Ammon's horn (tissue), 1 donor: ENCODE measurements around the gene KIAA1217.

Source experiments
- DNase-seq: peaks from one replicate; pipeline ENCODE4 v3.0.0-alpha.2; 2016; ENCODE audit warnings: low spot score

Gene KIAA1217, protein sequence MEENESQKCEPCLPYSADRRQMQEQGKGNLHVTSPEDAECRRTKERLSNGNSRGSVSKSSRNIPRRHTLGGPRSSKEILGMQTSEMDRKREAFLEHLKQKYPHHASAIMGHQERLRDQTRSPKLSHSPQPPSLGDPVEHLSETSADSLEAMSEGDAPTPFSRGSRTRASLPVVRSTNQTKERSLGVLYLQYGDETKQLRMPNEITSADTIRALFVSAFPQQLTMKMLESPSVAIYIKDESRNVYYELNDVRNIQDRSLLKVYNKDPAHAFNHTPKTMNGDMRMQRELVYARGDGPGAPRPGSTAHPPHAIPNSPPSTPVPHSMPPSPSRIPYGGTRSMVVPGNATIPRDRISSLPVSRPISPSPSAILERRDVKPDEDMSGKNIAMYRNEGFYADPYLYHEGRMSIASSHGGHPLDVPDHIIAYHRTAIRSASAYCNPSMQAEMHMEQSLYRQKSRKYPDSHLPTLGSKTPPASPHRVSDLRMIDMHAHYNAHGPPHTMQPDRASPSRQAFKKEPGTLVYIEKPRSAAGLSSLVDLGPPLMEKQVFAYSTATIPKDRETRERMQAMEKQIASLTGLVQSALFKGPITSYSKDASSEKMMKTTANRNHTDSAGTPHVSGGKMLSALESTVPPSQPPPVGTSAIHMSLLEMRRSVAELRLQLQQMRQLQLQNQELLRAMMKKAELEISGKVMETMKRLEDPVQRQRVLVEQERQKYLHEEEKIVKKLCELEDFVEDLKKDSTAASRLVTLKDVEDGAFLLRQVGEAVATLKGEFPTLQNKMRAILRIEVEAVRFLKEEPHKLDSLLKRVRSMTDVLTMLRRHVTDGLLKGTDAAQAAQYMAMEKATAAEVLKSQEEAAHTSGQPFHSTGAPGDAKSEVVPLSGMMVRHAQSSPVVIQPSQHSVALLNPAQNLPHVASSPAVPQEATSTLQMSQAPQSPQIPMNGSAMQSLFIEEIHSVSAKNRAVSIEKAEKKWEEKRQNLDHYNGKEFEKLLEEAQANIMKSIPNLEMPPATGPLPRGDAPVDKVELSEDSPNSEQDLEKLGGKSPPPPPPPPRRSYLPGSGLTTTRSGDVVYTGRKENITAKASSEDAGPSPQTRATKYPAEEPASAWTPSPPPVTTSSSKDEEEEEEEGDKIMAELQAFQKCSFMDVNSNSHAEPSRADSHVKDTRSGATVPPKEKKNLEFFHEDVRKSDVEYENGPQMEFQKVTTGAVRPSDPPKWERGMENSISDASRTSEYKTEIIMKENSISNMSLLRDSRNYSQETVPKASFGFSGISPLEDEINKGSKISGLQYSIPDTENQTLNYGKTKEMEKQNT (N-terminal part only)

GRCh38 chr10:24208661-24209431, at the start of gene KIAA1217:
TSS of gene KIAA1217 (plus strand) at chr10:24209138. CDS start at chr10:24209194, 56 bp downstream.
- no peak for DNase-seq

DNA sequence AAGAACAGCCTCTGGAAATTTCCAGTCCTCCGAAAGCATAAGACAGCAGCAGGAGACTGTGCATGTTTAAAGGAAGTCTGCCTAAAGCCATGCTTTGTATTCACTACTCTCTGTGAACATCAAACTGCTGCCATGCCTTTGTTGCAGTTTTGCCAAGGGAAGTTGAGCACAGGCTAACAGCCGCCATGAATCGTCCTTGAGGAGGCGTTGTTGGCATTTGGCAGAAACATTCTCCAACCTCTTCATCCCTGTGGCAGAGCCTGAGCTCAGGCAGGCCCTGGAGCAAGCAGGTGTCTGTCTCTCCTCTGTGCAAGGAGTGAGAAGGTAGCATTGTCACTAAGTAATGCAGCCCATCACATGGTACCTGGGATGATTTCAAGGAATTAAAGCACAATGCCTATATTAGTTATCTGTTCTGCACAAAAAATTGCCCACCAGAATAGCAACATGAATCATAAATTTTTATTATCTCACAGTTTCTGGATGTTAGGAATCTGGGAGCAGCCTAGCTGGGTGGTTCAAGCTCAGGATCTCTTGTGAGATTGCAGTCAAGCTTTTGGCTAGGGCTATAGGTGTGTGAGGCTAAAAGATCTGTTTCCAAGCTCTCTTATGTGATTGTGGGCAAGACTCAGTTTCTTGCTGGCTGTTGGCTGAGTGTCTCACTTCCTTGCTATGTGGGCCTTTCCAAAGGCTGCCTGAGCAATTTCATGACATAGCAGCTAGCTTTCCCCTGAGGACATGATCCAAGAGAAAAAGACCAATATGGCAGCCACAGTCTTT, 46.5 kb upstream of the KIAA1217 start:
- DNase-seq = peak; percentile 57

GRCh38 chr10:24163485-24163884, 45.5 kb upstream of the KIAA1217 start:
- DNase-seq = no peak

- DNase-seq = no peak
Measured at GRCh38 chr10:24168258-24169170, 40.4 kb upstream of the KIAA1217 start.

DNA sequence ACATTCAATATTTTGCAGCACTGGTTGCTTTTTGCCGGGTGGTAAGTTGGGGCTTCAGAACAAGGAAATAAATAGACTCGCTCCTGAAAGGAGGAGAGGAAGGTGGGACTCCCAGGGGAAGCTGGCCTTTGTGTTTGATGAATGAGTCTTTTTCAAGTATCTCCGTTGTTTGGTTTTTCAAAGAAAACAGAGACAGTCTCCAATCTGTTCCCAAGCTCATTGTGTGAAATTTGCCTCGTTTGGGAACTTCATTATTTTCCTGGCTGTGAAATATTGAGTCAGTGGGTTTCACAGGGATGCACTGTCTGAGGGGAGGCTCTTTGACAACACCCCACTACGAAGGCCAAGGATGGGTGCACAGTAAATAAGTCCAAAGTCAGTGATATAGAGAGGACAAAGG, 38.7 kb upstream of the KIAA1217 start:
- DNase-seq = no peak

GRCh38 chr10:24172909-24173308, 36.0 kb upstream of the KIAA1217 start:
- DNase-seq = no peak

GRCh38 chr10:24174014-24174413, 34.9 kb upstream of the KIAA1217 start:
- no peak for DNase-seq

- DNase-seq = no peak
Measured at GRCh38 chr10:24176658-24177057, 32.3 kb upstream of the KIAA1217 start.

- DNase-seq = peak; percentile 23
Measured at GRCh38 chr10:24177636-24178035, 31.3 kb upstream of the KIAA1217 start.

DNA sequence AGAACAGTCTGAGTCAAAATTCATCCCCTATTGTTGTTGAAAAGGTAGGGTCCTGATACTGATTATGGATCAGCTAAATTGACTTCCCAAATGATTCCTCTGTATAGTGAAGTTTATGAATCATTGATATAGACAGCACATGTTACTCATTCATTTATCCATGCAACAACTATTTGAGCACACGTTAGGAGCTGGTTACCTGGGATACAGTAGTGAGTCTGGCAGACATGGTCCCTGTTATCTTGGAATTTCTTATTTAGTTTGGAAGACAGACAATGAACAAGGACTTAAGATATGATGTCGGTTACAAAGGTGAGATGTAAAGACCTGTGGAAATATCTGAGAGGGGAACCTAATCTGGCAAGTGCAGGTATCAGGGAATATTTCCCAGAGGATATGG, 28.0 kb upstream of the KIAA1217 start:
- no peak for DNase-seq

- no peak for DNase-seq
Measured at GRCh38 chr10:24184455-24184854, 24.5 kb upstream of the KIAA1217 start.

GRCh38 chr10:24193330-24193729, 15.6 kb upstream of the KIAA1217 start:
- DNase-seq = no peak

DNA sequence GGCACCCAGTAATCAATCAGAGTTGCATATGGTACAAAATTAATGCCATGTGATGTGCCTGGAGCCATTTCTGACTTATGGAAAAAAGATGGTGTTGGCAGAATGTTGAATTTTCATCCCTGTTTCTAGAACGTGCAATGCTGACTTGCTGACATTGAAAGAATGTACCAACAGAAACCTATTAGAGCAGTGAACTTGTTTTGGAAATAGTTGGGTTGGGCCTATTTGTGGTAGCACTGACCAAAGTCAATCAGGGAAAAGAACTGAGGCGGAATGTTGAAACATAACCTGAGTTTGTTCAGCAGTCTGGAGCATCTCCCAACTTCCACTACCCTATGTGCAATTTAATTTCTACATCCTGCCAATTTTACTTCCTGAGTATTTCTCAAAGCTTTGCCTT, 11.7 kb upstream of the KIAA1217 start:
- no peak for DNase-seq

DNA sequence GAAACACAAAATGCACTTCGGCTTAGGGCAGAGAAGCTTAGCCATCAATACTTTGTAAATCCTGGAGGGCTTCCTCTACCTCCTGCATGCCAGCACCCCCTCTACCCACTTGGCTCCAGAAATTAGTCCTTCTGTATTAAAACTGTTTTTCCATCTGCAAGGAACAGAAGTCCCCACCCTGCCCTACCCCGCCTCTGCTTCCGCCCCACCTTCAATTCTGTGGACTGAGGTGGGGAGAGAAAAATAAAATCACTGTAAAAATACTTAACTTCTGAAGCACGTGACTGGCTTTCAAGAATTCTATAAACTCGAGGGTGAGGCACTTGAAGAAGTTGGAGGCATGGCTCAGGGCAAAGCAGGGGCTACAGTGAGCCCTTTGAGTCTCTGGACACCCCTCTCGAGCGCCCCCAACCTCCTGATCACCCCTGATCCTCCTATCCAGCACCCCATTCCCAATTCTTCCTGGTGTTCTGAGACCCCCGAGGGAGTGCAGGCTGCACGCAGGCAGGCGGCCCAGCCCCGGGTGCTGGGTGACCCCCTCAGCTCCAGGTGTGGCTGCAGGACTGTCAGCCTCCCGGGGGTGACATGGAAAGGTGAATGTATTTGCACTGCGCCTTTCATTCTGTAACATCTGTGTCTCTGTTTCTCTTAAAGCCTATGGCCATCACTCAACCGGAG, 7.3 kb upstream of the KIAA1217 start:
- DNase-seq = no peak

DNA sequence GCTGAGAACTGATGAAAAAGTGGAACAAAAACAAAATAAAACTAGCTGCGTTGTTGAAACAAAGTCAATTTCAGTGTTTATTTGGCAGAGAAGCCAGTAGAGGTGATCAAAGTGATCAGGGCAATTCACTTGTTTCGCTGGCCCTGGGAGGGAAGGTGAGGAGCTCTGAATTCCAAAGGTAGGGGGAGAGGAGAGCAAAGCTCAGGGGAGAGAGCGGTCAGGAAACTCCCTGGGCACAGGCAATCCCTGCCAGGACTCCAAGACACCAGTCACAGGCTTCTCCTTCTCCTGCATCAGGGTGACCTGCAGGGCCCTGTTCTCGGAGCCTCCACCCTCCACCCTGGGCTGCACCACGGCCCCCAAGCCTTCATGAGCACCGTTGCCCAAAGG, 6.8 kb upstream of the KIAA1217 start:
- DNase-seq = no peak

DNA sequence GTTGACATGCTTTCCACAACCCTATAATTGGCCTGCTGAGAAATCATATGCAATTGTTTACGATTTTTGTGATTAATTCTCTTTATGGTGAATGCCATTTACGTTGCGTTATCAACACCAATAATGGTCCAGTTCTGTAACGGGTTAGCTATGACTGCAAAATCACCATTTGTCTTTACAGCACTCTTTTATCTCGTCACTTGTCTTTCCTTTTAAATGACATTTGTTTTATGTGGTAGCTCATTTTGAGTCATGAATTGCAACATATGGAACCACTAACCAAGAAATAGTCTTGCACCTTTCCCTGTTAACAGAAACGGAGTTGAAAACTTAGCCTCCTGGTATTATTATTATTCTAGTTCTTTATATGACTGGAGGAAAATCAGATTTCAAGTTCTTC, 3.1 kb upstream of the KIAA1217 start:
- no peak for DNase-seq

DNA sequence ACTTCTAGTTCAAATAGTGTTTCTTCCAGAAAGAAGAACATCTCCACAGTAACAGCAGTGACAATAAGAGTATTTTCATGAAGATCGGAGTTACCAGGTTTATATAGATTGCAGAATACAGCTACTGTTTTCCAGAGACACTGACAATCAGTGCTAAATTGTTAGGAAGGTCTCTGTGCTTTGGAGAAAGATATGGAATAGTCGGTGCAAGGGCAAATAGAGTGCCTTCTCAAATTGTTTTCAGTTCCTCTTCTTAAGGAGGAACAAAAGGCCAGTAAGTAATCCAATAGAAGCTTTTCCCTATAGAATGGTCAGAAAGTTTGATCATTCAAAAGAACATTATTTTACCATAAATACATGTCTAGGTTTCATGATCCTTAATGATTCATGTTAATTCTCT, 2.6 kb upstream of the KIAA1217 start:
- DNase-seq = no peak

- no peak for DNase-seq
Measured at GRCh38 chr10:24206926-24207325, 2.0 kb upstream of the KIAA1217 start.

- no peak for DNase-seq
Measured at GRCh38 chr10:24207341-24207740, 1.6 kb upstream of the KIAA1217 start.
